Osteocyte (in vitro differentiated cells): ENCODE results near the gene KAZALD1. TPM values are rescaled to one million over a fixed set of nuclear protein-coding genes. Genes with fewer than 3 reads are reported as not detected.

ENCODE experiments used
- DNase-seq: peaks from one replicate; pipeline ENCODE4 v3.0.0; 2021; ENCODE audit warnings: mixed read lengths; ENCODE audit not compliant: unreplicated experiment; ENCODE audit errors: extremely low spot score
- H3K27ac Mint-ChIP-seq: one replicate; pipeline ENCODE4 v1.8.0; 2021; ENCODE audit warnings: mild to moderate bottlenecking, mixed read lengths; ENCODE audit not compliant: unreplicated experiment
- H3K27me3 Mint-ChIP-seq: one replicate; pipeline ENCODE4 v1.8.0; 2021; ENCODE audit warnings: mixed read lengths; ENCODE audit not compliant: unreplicated experiment
- H3K36me3 Mint-ChIP-seq: one replicate; pipeline ENCODE4 v1.8.0; 2021; ENCODE audit warnings: mixed read lengths; ENCODE audit not compliant: unreplicated experiment
- H3K4me1 Mint-ChIP-seq: one replicate; pipeline ENCODE4 v1.8.0; 2021; ENCODE audit warnings: mixed read lengths; ENCODE audit not compliant: unreplicated experiment
- H3K4me3 Mint-ChIP-seq: one replicate; pipeline ENCODE4 v1.8.0; 2021; ENCODE audit warnings: mild to moderate bottlenecking, moderate library complexity, mixed read lengths; ENCODE audit not compliant: unreplicated experiment
- H3K9me3 Mint-ChIP-seq: one replicate; pipeline ENCODE4 v1.8.0; 2021; ENCODE audit warnings: mixed read lengths; ENCODE audit not compliant: unreplicated experiment
- CTCF ChIP-seq: fragments of 200-600 bp; sonication (generic); IDR thresholded peaks from 2 replicates; pipeline ENCODE4 v1.5.0; 2021; ENCODE audit warnings: antibody characterized with exemption, mild to moderate bottlenecking, moderate library complexity
- total RNA-seq: library from RNA; stranded (reverse); gene quantifications from 2 replicates; pipeline ENCODE4 v1.2.1, GENCODE V29; 2021

The KAZALD1 gene
- total RNA-seq, 1 donor from 2014 or later: 49.0 TPM

- Mint-ChIP-seq H3K9me3 (no peaks in the 10 kb centered on the region), H3K27ac (peak overlapping the region; percentile 98), H3K36me3 (no peaks in the 10 kb centered on the region), H3K4me1 (peaks cover 48% of the 10 kb centered on the region), H3K27me3 (no peaks in the 10 kb centered on the region), H3K4me3 (peak overlapping the region; percentile 87)
- TF ChIP-seq CTCF: no peak
- DNase-seq: peak; percentile 98
These were observed 702 bp upstream of the KAZALD1 start for GRCh38 chr10:101060951-101061623.

- Mint-ChIP-seq H3K27me3 (no peaks in the 10 kb centered on the region), H3K4me1 (peaks cover 53% of the 10 kb centered on the region), H3K27ac (peak overlapping the region; percentile 96), H3K4me3 (peak overlapping the region; percentile 86), H3K9me3 (no peaks in the 10 kb centered on the region), H3K36me3 (no peaks in the 10 kb centered on the region)
- DNase-seq: peak; percentile 87
- peak; percentile 62 for TF ChIP-seq CTCF
These were observed 652 bp downstream of the KAZALD1 start for GRCh38 chr10:101062232-101063049.

GRCh38 chr10:101063050-101063525 is 1.3 kb downstream of the KAZALD1 start:
- no peak for TF ChIP-seq CTCF
- Mint-ChIP-seq H3K27ac (peak overlapping the region; percentile 78), H3K4me1 (peaks cover 53% of the 10 kb centered on the region), H3K9me3 (no peaks in the 10 kb centered on the region), H3K4me3 (peak overlapping the region; percentile 86), H3K27me3 (no peaks in the 10 kb centered on the region), H3K36me3 (no peaks in the 10 kb centered on the region)
- DNase-seq: no peak

- DNase-seq: no peak
- H3K27ac Mint-ChIP-seq: peak overlapping the region; percentile 78
- H3K4me1 Mint-ChIP-seq: peaks cover 53% of the 10 kb centered on the region
- no peaks in the 10 kb centered on the region for H3K36me3 Mint-ChIP-seq
- TF ChIP-seq CTCF: no peak
- H3K27me3 Mint-ChIP-seq: no peaks in the 10 kb centered on the region
- no peaks in the 10 kb centered on the region for H3K9me3 Mint-ChIP-seq
- peak overlapping the region; percentile 86 for H3K4me3 Mint-ChIP-seq
These were observed 2.0 kb downstream of the KAZALD1 start for GRCh38 chr10:101063548-101064414.
